H1 (cell line): ENCODE results near the gene UTP14C. TPM values are rescaled to one million over a fixed set of nuclear protein-coding genes. Genes with fewer than 3 reads are reported as not detected.

ENCODE experiments used
- CHD2 ChIP-seq: IDR thresholded peaks from 2 replicates; pipeline ENCODE4 v1.6.1; 2012; ENCODE audit warnings: low read length, improper control_type of control experiment
- GABPA ChIP-seq: IDR thresholded peaks from 2 replicates; pipeline ENCODE4 v1.6.1; 2011; ENCODE audit warnings: mild to moderate bottlenecking, low read length, moderate library complexity, borderline replicate concordance; ENCODE audit not compliant: insufficient read depth
- HDAC6 ChIP-seq: IDR thresholded peaks from one replicate; pipeline ENCODE4 v1.7.1; 2012; ENCODE audit warnings: low read depth, mild to moderate bottlenecking, inconsistent platforms, low read length, moderate library complexity
- JUND ChIP-seq: IDR thresholded peaks from 2 replicates; pipeline ENCODE4 v1.6.1; 2011; ENCODE audit warnings: mild to moderate bottlenecking, improper control_type of control experiment, low read length
- polyA plus RNA-seq, 7 experiments: library from polyadenylated mRNA; depleted of rRNA in 3 of 7; stranded (reverse) in 5 of 7; unstranded in 2 of 7; fragments of >200 nt in 5 of 7; fragments of 200-250 nt in 2 of 7; gene quantifications; 1 replicate in 5 of 7; 2 replicates in 1 of 7; 4 replicates in 1 of 7; pipeline versions ENCODE4 v1.2.1 to v1.2.3, GENCODE V29; 2011 to 2013; ENCODE audit warnings: missing spikeins in 2 of 7, mixed read lengths in 2 of 7
- total RNA-seq: library from RNA; stranded (reverse); fragmentation: NEBNext Ultra II Directional; extraction: Animal tissue kit (Norgen Biotek cat#: 25700); gene quantifications from 2 replicates; pipeline ENCODE4 v1.2.1, GENCODE V29; 2021

UTP14C gene
- total and polyA plus RNA-seq, 2 of the 8 experiments (the other 6 are each of a cell fraction or from before 2014, with no cell fraction given), result 6.8 to 22.7 TPM

GRCh38 chr13:52020191-52020590 is 4.3 kb upstream of the UTP14C start (continued):
- TF ChIP-seq GABPA (no peak), JUND (no peak), HDAC6 (no peak), CHD2 (no peak)
